ENCODE results near the gene TERT. TPM values are rescaled to one million over a fixed set of nuclear protein-coding genes. Genes with fewer than 3 reads are reported as not detected.

TERT gene
- total and polyA plus RNA-seq, 10 of the 15 experiments (the other 5 are each of a cell fraction or from before 2014, with no cell fraction given) = 0.08 to 21.5 (median 5.0) TPM

GRCh38 chr5:1262381-1262780 lies 32.5 kb downstream of the TERT start (continued):
- no peak for TF ChIP-seq BCL3 (IDR thresholded peaks at IDR 0.05; ENCODE audit: borderline replicate concordance, insufficient read depth, low read depth, low read length, poor library complexity, severe bottlenecking)
- TF ChIP-seq MTA3 (IDR thresholded peaks at IDR 0.05; ENCODE audit: borderline replicate concordance, low read length) = no peak
- TF ChIP-seq RELA (IDR thresholded peaks at IDR 0.05; ENCODE audit: borderline replicate concordance, partially characterized antibody) = no peak
- TF ChIP-seq SMARCA5 (IDR thresholded peaks at IDR 0.05) = no peak
- no peak for TF ChIP-seq NFXL1 (IDR thresholded peaks at IDR 0.05; ENCODE audit: borderline replicate concordance)

GRCh38 chr5:1261643-1262042 lies 33.2 kb downstream of the TERT start:
- Histone ChIP-seq H3K4me2 (ENCODE audit: control insufficient read depth, insufficient read depth) (no peak overlapping the region), H2AFZ (ENCODE audit: control insufficient read depth, low read depth, low read length) (no peak overlapping the region), H4K20me1 (ENCODE audit: control insufficient read depth, insufficient read depth) (no peaks in the 10 kb centered on the region), H3K27me3 (replicated peaks in 1 of 2; ENCODE audit: control insufficient read depth in 2 of 2, insufficient read depth in 2 of 2, low read length in 1 of 2) (no peaks in the 10 kb centered on the region), H3K27ac (ENCODE audit: control insufficient read depth, insufficient read depth) (no peak overlapping the region), H3K79me2 (ENCODE audit: control insufficient read depth, insufficient read depth, low read length) (no peaks in the 10 kb centered on the region), H3K4me3 (no peak overlapping the region), H3K9ac (ENCODE audit: control insufficient read depth, insufficient read depth, low read length) (no peak overlapping the region), H3K36me3 (ENCODE audit: control insufficient read depth in 2 of 2, insufficient read depth in 2 of 2, low read length in 1 of 2) (peaks cover 0 to 3% of the 10 kb centered on the region in 2 experiments; a peak in 2 of 4 replicates), H3K4me1 (ENCODE audit: control insufficient read depth, insufficient read depth, low read length) (no peaks in the 10 kb centered on the region), H3K9me3 (replicated peaks; ENCODE audit: control insufficient read depth, insufficient read depth, low read length) (no peaks in the 10 kb centered on the region)
- ATAC-seq (no peak), FAIRE-seq (no peak), DNase-seq (ENCODE audit: low read depth, low spot score) (no peak)
- RAD21 ChIA-PET (ENCODE audit: unreplicated experiment) = no interaction called here
- intact Hi-C loops (cut with micrococcal nuclease; ENCODE audit: unreplicated experiment) (no loop called here), in situ Hi-C loops (cut with MboI) (no loop called here)
- SMC1A ChIA-PET (ENCODE audit: uncharacterized antibody, unreplicated experiment) = no interaction called here
- POLR2A ChIA-PET = no interaction called here
- CTCF ChIA-PET = interaction anchor here (1.3 kb wide), 1 partner anchor 383 kb away, joined by 3 read pairs; no protein-coding TSS in a partner anchor
- WGBS (ENCODE audit: insufficient coverage, insufficient replicate concordance, low lambda C conversion rate, missing lambda C conversion rate) = 28% methylated on average over 10 of the region's 10 CpGs
- no TSS peak for BruUV-seq (replicated peaks)
- no peak for TF ChIP-seq POLR2AphosphoS5 (IDR thresholded peaks at IDR 0.05; ENCODE audit: low read length)
- TF ChIP-seq POLR2AphosphoS2 (IDR thresholded peaks at IDR 0.05; ENCODE audit: low read depth, low read length) = no peak
- no peak for TF ChIP-seq RAD21 (IDR thresholded peaks at IDR 0.05; ENCODE audit: insufficient read depth, low read depth, low read length)
- TF ChIP-seq BCL3 (IDR thresholded peaks at IDR 0.05; ENCODE audit: borderline replicate concordance, insufficient read depth, low read depth, low read length, poor library complexity, severe bottlenecking) = no peak
- TF ChIP-seq ZNF687 (IDR thresholded peaks at IDR 0.05) = no peak
- TF ChIP-seq PAX8 (IDR thresholded peaks at IDR 0.05) = no peak
- TF ChIP-seq HSF1 (IDR thresholded peaks at IDR 0.05; ENCODE audit: low read depth, low read length) = no peak
- no peak for TF ChIP-seq TAF1 (IDR thresholded peaks at IDR 0.05; ENCODE audit: borderline replicate concordance, low read depth, low read length)
